Stimulated activated CD4-positive, alpha-beta T cell treated with anti-CD3 and anti-CD28 coated beads, TNF-alpha, amount 100 ng/mL, for 24 hours (primary cell): ENCODE measurements around the gene HS3ST3A1.

Experiments
- DNase-seq, 3 experiments: peaks; one replicate each; pipeline ENCODE4 v3.0.0-alpha.2; 2020; ENCODE audit warnings: low read depth in 3 of 3

The HS3ST3A1 gene

DNA sequence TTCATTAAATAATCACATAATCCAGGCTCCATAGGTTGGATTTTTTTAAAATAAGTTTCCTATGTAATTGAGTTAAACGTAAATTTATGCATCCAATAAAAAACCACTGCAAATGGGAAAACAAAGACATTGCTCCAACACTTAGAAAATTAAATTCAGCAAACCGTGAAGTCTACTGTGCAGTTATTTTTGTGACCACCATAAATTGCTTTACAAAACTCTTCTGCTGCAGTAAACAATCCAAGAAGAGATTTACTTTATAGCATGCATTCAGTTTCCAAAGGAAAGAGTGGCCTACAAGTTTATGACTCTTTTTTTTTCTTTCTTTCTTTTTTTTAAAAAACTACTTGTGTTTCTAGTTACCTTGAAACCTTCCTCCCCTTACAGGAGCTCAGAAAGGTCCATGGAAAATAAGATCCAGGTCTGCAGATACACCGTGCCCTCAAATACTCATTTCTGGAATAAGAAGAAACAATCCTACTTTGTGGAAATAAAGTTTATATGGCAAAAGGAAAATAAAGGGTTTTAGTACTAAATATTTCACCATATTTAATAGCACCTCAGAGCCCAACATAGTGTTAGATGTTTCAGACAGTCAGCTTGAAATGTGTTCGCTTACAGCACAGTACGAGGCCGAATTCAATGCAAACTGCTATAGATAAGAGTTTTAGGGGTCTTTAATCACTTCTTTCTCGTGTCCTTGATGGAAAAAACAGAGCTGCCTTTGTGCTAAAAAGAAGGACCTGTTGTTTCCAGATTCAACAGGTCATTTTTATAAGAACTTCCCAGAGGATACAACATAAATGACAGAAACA lies 3.2 kb downstream of the HS3ST3A1 start:
- DNase-seq: no peak

DNA sequence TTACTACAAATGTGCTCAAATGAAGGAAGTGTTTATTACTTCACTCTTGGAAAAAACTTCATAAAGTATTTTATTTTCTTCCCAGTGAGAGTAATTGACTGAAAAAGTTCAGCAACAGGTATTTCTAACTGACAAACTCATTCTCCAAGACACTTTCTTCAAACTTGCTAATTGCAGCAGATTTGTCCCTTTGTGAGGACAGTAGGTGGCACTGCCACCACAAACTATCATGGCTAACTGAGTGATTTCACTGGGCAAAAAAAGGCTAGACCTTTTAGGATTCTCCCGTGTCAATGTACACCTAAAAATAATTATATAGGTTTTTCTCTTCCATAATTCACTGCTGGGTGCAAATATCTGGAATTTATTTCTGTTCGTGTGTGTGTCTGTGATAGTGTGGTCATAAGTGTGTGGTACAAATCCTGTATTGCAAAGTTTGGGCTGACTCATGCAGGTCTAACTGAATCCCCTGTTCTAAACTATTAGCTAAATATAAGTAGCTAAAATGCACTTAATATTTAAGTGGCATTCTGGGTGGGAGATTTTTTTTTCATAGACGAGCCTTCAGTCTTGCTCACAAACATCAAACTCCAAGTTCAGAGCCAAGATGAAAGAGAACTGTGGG lies 3.9 kb downstream of the HS3ST3A1 start:
- DNase-seq: peak in 1 of 3 experiments; percentile 3

DNA sequence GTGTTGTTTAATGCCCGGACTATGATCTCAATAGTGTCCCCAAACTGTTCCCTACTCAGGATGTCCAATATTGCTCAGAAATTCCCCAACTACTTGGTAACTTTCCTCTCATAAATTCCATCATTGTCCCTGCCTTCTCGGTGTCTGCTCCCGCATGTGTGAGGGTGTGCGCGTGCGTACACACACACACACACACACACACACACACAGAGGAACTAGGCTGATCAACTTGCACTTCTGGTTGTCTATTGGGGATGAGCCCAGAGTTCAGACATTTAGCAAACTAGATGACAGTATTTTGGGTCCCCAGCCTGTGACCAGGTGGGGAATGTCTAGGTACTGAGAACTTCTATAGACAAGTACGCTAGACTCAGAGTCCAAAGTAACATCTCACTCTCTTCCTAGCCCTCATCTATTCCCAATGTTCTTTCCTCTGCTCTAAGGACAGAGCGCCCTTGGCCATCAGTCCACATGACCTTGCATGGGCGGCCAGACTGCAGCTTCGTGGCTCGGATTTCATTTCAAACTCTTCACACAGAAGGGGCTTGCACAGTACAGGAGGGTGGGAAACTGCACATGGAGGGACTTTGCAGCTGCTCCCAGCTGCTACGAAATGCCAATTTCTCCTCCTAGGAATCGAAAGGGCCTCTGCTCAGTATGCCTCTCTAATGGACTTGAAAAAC lies 5.3 kb downstream of the HS3ST3A1 start:
- no peak for DNase-seq

DNA sequence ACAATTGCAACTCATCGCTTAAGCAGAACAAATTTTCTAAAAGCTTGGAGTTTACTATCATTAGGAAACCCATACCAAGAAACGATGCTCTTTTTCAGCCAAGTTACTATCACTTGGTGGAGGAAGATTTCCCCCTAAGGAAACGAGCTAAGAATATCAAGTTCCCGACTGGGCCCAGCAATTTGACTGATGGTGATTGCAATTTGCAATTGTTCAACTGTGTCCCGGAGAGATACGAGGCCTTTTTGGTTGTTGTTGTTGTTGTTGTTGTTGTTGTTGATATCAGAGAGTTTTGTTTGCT lies 6.2 kb downstream of the HS3ST3A1 start:
- DNase-seq: no peak

DNA sequence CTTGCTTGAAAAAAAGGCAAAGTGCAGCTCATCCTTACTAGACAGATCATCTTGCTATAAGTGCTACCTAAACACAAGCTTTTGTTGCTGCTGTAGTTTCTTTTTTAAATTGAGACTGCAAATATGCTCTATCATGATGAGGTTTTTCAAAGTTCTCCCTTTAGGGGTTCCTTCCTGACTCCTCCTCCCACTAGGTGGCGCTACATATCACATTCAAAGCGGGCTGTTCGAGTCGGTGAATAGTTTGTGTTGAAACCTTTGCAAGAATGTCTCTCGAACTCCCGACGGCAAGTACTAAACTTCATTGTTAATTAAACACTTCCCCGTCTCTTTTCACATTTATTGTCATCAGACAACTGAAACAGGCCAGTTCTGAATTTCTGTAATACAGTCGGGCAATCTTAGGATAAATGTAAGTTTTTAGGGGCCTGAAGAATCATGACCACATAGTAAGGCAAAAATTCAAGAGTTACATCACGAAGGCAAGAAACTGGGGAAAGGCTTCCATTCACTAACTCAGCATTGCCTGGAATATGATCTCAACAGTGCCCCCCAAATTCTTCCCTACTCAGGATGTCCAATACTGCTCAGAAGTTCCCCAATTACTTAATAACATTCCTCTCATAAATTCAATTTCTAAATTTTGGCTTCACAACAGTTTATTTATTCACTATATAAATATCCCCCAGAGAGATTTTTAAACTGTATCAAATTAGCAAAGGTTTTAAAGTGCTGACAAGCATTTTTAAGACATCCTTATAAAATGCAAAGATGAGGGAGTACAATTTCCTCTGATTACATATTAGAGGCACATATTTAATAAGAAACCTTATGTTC lies 6.7 kb downstream of the HS3ST3A1 start:
- peak; percentile 69 to 77 (median 71) for DNase-seq

DNA sequence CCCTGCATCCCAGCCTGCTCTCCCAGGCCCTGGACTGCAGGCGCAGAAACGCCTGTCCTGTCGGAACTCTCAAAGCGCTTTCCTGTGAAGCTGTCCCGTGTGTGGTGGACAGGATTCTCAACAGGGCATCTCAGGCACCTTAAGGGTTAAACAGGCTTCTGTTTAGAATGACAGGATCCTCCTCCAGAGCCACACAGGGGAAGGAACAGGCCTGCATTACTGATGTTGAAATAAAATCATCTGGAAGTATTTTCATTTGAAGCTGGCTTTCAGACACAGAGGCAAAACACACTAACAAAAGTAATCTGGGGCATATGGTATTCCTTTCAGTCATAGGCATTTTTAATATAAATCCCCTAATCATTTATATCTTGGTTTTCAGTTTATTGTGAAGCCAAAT lies 7.4 kb downstream of the HS3ST3A1 start:
- DNase-seq: no peak

DNA sequence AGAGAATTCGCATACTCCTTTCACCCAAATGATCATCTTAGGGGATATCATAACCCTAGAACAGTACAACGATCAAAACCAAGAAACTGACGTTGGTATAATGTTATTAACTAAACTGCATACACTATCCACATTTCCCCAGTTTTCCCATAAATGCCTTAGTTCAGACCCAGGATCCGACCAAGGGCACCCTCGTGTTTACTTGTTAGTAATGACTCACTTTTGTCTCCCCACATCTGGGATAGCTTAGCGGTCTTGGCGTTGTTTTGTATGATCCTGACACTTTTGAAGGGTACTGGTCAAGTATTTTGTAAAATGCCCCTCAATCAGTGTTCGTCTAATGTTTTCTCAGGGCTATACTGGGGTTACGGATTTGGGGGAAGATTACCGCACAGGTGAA lies 8.0 kb downstream of the HS3ST3A1 start:
- no peak for DNase-seq

DNA sequence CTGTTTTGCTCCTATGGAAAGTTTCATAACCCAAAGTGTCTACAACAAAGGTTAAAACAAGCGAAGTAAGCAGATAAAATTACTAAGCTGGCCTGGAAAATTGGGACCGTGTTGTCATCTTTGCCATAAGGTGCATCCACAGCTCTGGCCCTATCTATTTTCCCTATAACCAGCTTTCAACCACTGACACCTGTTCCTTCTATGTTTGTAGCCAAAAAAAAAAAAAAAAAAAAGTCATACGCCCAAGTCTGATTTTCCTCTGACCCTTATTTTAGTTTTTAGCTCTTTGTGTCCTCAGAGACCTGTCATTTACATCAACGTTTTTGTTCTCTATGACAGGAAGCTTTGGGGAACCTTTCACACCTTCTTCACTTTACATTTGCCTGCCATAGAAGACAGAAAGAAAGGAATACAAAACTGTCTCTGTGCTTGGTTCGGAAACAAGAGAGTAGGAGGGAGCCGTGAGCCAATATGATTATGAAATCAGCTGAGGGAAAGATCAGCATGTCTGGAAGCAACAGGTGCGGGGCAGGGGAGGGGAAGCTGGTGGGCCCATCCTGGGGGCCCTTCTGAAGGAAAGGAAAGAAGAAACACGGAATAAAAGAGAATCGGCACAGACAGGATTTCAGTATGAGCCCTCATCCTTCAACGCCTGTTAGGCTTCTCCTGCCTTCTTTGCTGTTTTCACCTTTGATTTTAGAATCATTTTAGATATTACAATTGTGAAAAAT lies 8.5 kb downstream of the HS3ST3A1 start:
- DNase-seq: no peak

DNA sequence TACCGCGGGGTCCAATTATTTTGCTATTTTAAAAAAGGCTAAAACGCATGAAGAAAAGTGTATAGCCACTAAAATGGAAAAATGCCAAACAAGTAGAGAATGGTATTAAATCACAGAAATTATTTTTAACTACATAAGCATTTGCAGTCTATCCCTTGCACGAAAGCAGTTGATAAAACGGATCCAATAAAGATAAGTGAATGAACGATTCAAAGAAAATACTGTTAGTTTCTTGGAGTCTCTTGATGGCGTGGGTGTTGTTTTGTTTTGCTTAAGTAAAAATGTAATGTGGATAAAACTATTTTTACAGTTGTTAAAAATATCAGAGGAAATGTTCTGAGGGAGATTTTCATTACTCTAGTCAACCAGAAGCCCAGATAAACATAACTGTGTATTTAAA lies 9.3 kb downstream of the HS3ST3A1 start:
- DNase-seq: no peak

DNA sequence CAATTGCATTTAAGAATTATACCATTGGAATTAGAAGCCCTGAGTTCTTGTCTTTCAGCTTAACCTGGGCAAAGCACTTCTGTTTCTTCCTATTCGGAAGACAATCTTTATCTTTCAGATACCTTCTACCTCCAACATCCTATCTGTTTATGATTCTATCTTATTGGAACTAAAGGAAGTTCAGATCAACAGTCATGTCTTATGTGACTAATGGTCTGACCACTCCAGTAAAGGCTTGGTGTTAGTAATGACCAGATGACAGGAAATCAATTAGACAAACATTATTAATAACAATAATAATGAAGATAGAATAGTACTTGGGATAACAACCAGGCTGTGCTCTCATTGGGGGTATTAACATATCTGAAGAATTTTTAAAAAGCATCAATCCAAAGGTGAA lies 11.3 kb downstream of the HS3ST3A1 start:
- no peak for DNase-seq

DNA sequence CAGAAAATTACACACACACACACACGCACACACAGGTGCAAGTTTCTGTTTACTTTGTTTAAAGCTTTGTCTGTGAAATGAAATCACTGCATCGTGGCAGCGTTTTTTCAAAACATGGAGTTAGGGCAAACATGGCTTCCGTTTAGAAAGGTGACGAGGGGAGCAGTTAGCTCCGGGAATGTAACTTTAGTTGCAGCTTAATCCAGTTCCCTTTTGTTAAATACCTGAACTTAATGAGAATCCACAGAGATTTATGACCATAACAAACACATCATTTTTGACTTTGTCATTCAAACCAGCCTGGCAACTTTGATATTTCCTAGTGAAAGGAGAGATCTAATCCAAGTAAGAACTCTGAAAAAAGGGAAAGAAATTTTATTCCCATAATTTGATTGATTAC lies 12.1 kb downstream of the HS3ST3A1 start:
- no peak for DNase-seq

DNA sequence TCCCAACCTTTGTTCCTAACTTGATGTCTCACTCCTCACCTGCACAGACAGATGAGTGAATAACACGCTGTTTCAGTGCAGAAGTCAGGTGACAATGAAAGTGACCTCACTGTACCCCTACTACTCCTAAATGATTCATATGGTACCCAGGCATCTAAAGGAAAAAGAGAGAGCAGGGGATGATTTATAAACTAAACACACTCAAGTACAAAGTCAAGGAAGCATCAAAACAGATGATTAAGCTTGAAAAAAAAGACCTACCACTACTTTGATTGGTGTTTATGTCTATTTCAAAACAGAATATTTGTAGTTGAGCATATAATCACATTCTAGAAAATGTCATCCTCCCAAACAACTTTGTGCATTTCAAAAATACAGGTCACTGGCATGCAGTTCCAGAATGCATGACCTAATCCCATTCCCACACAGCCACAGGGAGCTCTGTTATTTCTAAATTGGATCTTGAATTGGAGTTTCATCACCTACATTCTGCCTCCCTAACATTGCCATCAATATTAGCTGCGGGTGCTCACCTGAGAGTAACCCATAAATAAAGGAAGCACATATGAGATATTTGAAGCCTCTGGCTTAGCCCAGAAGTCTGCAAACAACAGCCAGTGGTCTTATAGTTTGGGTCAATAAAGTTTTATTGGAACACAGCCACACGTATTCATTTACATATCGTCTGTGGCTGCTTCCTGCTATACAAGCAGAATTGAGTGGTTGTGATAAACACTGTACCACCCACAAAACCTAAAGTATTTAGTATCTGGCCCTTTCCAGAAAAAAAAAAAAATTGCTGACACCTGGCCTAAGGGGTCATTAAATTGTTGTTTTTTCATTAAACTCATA lies 14.0 kb downstream of the HS3ST3A1 start:
- DNase-seq: no peak

DNA sequence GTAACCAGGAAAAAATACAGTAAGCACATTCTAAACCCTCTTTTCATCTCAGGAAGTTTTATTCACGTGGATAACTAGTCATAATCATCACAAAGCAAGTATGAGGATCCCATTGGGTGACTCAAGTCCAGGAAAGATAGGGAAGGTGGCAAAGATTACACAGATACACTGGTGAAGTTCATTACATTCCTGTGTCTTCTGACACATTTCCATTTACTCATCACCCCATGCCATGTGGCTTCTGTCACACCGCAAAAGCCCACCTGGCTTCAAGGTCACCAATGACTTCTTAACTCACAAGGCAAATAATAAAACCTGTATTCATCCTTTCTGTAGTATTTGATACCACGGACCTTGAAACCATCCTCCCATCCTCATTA lies 17.0 kb downstream of the HS3ST3A1 start:
- DNase-seq: no peak

DNA sequence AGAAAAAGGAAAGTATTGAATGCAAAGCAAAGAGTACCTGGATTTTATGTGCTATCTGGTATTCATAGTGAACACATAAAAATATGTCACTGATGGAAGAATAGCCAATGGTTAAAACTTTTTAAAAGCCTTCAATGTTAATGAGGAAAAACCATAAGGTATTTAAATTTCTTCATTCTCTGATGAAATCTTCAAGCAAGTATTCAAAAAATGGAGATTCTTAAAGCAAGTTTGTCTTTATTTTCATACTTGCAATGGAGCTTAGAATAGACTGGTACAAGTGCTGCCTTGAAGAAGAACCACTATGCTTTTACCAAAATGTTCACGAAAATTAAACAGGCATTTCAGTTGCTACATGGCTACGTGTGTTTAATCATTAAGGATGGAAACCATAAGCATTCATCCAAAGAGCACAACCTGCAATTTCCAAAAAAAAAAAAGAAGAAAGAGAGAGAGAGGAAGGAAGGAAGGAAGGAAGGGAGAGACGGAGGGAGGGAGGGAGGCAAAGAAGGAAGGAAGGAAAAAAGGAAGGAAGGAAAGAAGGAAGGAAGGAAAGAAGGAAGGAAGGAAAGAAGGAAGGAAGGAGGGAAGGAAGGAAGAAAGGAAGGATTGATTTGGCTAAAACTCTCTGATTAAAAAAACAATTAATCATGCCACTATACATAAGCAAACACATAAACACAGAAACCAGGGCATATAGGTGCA lies 17.6 kb downstream of the HS3ST3A1 start:
- no peak for DNase-seq

DNA sequence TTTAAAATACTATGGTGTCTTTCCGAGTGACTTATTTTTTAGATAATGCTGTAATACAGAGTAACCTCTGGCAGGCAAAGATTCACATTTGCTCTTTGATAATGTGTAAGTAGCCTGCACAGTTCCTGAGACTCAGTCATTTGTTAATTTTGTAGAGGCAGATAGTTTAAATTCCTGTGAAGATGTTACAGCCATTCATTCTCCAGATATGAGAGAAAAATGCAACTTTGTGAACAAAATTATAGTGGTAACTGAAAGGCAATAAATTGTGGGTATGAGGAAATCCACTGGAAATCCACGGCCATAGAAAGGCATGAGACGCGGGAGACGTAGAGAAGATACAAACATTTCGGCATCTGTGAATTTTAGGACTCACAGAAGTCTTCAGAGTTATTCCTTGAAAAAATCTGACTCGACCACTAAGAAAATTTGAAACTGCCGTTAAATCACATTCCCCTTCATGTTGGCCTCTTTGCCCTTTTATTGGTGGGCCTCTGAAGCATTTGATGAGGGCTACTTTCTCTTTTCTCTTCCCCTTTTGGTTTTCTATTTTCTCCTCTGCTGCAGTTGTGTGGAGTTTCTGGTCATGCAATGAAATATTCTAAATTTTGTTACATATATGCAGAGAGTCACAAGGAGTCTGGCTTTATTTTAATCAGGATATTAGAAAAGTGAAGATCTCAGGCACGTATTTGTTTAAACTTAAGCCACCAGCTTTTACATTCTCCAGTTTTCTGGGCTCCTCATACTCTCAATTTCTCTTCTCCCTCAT lies 18.8 kb downstream of the HS3ST3A1 start:
- DNase-seq: no peak

DNA sequence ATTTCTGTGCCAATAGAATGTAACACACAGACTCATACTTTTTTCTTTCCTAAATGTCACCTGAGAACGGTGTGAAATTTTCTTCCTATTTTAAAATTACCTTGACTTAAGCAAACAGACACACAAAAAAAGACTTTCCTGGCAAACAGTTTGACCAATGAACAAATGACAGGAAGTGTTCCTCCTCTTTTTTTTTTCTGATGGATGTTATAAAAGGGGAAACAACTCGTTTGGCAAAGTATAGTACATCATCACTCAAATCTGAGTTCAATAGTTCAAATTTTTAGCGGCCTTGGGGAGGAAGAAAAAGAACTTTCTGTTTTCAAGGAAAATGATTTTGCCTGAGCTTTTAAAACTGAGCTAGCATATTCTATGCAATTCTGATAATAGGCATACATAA lies 19.8 kb downstream of the HS3ST3A1 start:
- no peak for DNase-seq

DNA sequence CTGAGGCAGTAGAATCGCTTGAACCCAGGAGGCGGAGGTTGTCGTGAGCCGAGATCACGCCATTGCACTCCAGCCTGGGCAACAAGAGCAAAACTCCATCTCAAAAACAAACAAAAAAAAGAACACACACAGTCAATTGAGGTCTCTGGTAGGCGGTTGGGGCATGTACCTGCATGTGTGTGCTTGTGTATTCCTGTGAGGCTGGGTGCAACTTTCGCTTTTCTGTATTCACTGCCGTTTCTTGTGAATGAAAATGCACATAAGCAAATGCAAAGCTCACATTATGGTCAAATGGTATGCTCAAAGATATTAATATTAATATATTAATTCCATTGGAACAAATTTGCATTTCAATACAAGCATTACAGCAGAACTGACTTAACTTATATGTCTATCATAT lies 20.9 kb downstream of the HS3ST3A1 start:
- no peak for DNase-seq

DNA sequence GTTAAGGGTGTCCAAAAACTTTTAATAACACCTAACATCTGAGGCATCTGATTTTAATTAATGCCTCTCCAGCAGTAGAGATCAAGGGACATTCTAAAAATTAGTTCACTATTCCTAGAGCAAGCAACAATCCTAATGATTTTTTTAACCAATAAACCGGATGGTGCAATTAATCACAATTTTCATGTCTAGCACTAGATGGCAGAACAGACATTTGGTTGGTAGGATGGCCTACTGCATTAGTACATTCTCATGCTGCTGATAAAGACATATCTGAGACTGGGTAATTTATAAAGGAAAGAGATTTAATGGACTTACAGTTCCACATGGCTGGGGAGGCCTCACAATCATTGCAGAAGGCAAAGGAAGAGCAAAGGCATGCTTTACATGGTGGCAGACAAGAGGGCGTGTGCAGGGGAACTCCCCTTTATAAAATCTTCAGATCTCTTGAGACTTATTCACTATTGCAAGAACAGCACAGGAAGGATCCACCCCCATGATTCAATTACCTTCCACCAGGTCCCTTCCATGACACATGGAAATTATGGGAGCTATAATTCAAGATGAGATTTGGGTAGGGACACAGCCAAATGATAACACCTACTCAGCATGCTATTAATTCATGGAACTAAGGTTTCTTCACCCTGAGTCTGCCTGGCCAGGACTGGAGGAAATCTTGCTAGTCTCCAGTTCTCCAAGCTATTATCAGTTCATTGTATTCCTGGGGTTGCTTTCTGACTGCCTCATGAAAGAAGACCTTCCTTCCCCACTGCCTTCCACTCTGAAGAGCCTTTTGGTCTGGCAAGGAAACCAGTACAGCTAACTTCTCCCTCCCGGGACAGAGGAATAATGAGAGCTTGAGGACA lies 24.8 kb downstream of the HS3ST3A1 start:
- DNase-seq: no peak
